Measurements from ENCODE around the gene BCAR1.

DNA sequence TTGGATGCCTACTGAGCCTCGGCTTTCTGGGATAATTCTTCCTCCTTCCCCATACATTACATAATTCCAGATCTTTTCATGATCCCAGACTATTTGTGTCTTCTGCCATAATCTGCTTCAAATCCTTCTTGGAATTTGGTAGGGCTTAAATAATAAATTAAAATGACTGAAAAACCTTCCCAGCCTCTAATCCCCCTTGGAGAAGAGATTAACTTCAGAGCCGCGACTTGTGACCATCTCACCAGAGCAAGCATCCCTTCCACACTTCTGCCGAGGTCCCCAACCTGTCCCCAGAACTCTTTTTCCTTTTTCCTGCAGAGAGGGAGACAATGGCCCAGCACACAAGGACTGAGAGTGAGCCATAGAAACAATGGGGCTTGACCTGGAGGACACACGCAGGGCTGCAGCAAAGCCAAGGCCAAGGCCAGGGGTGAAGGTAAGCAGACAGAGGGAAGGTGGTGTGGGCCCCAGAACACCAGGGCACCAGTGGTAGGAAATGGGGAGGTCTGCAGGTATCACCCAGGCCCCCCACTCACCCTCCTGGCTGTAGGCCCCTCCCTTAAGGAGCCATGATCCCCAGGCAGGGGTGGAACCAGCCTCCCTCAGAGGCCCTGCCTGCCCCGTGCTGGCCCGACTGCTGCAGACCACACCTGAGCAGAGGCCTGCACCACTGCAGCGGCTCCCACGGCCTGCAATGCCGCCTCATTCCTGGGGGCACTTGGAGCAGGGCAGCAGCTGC, 9.6 kb upstream of the BCAR1 start:
- TF ChIP-seq SUZ12 (IDR thresholded peaks at IDR 0.05; ENCODE audit: extremely low read depth, insufficient read depth, insufficient read length) (no peak), YY1 (IDR thresholded peaks at IDR 0.05; ENCODE audit: insufficient read depth, insufficient read length) (no peak), ZNF274 (IDR thresholded peaks at IDR 0.05; ENCODE audit: low read depth, low read length) (no peak)

All from NT2/D1 (cell line).